Testis (tissue), 3 donors: Measurements from ENCODE around the gene COL5A1. TPM values are rescaled to one million over a fixed set of nuclear protein-coding genes. Genes with fewer than 3 reads are reported as not detected.

ENCODE experiments used
- DNase-seq: peaks from one replicate; pipeline ENCODE4 v3.0.0-alpha.2; 2019
- H3K27ac ChIP-seq, 2 donors: fragments of 200-600 bp; sonication (generic); one replicate each; pipeline ENCODE4 v1.5.1; 2019
- H3K27me3 ChIP-seq: fragments of 200-600 bp; sonication (generic); one replicate; pipeline ENCODE4 v1.5.1; 2019
- H3K36me3 ChIP-seq: fragments of 200-600 bp; sonication (generic); one replicate; pipeline ENCODE4 v1.5.1; 2017; ENCODE audit warnings: low read depth; ENCODE audit errors: missing control alignments
- H3K4me1 ChIP-seq: fragments of 200-600 bp; sonication (generic); one replicate; pipeline ENCODE4 v1.5.1; 2019
- H3K4me3 ChIP-seq, 2 donors: fragments of 200-600 bp; sonication (generic); one replicate each; pipeline ENCODE4 v1.5.1; 2017 to 2019
- H3K9me3 ChIP-seq: fragments of 200-600 bp; sonication (generic); one replicate; pipeline ENCODE4 v1.5.1; 2017
- POLR2A ChIP-seq: fragments of 450-650 bp; IDR thresholded peaks from one replicate; pipeline ENCODE4 v1.6.1; 2017; ENCODE audit warnings: antibody characterized with exemption, mild to moderate bottlenecking, moderate library complexity
- WGBS, 2 donors: methylation state at CpG; one replicate each; pipeline ENCODE4 v1.1.5; 2018; 5-methylcytosine and 5-hydroxymethylcytosine counted together
- intact Hi-C: fragments of 100-400 bp; cut with DNase I; formaldehyde crosslinking; loops from one replicate; pipeline ENCODE4 v1.15.1; 2023; ENCODE audit warnings: low total_unique reads
- polyA plus RNA-seq: library from polyadenylated mRNA; stranded (reverse); fragments of 350-450 nt; fragmentation: Illumina TruSeq; extraction: RNeasy Lipid Tissue Mini Kit (QIAGEN cat#74804); gene quantifications from one replicate; pipeline ENCODE4 v1.2.3, GENCODE V29; 2014; ENCODE audit warnings: low read depth, low replicate concordance; ENCODE audit not compliant: insufficient read depth
- total RNA-seq, 2 donors: library from RNA; depleted of rRNA; stranded (reverse); fragments of >200 nt; gene quantifications; one replicate each; pipeline ENCODE4 v1.2.3, GENCODE V29; 2016
- TF ChIP-seq, protein P1 (sequence below), 3 experiments: fragments of 450-650 bp in 2 of 3; fragments of 200-600 bp in 1 of 3; sonication (generic) in 1 of 3; IDR thresholded peaks; one replicate each; pipeline ENCODE4 v1.5.1; 2016 to 2019; ENCODE audit warnings: antibody characterized with exemption in 3 of 3, mild to moderate bottlenecking in 2 of 3, moderate library complexity in 1 of 3

The COL5A1 gene
- total and polyA plus RNA-seq, 3 donors from 2014 or later, result 18.5 to 34.3 (median 20.8) TPM

DNA sequence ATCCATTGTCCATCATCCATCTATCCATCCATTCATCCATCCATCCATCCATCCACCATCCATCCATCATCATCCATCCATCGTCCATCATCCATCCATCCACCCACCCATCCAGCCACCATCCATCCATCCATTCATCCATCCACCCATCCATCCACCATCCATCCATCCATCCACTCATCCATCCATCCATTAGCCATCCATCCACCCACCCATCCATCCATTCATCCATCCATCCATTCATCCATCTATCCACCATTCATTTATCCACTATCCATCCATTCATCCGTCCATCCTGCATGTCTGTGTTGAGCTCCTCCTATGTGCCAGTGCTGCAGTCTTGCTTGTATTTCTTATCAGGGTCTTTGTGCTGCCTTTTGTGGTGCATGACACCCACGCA, 44.2 kb downstream of the COL5A1 start:
- H3K4me1 ChIP-seq, result peaks cover 7% of the 10 kb centered on the region
- H3K9me3 ChIP-seq, result no peaks in the 10 kb centered on the region
- no peak overlapping the region for H3K4me3 ChIP-seq
- no peak overlapping the region for H3K27ac ChIP-seq
- no peaks in the 10 kb centered on the region for H3K36me3 ChIP-seq
- WGBS, 2 donors, result 91 to 92% methylated on average over 3 of the region's 3 CpGs
- no peaks in the 10 kb centered on the region for H3K27me3 ChIP-seq
- no peak for DNase-seq
- TF ChIP-seq, protein P1, sequence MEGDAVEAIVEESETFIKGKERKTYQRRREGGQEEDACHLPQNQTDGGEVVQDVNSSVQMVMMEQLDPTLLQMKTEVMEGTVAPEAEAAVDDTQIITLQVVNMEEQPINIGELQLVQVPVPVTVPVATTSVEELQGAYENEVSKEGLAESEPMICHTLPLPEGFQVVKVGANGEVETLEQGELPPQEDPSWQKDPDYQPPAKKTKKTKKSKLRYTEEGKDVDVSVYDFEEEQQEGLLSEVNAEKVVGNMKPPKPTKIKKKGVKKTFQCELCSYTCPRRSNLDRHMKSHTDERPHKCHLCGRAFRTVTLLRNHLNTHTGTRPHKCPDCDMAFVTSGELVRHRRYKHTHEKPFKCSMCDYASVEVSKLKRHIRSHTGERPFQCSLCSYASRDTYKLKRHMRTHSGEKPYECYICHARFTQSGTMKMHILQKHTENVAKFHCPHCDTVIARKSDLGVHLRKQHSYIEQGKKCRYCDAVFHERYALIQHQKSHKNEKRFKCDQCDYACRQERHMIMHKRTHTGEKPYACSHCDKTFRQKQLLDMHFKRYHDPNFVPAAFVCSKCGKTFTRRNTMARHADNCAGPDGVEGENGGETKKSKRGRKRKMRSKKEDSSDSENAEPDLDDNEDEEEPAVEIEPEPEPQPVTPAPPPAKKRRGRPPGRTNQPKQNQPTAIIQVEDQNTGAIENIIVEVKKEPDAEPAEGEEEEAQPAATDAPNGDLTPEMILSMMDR (IDR thresholded peaks at IDR 0.05), result no peak
- no peak for TF ChIP-seq POLR2A
- intact Hi-C loops, result no loop called here

DNA sequence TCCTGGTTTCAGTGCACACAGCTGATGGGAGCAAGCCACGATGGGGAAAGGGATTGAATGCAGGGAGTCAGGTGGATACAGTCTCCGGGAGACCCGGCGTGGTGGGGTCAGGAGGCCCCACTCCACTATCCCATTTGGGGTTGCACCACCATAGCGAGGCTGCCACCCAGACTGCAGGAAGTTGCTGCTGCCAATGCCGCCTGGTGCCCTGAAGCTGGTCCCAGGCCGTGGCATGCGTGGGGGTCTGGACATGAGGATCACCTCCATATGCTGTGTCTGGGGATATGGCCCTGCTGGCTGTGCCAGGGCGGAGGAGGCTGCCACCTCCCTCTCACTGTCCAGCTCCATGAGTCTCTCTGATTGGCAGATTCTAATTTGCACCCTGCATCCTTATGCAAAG, 45.3 kb downstream of the COL5A1 start:
- Histone ChIP-seq H3K4me3 (no peak overlapping the region), H3K27me3 (no peaks in the 10 kb centered on the region), H3K36me3 (no peaks in the 10 kb centered on the region), H3K4me1 (no peaks in the 10 kb centered on the region), H3K9me3 (no peaks in the 10 kb centered on the region), H3K27ac (no peak overlapping the region)
- WGBS, 2 donors, result 89 to 100% methylated on average over 2 to 9 of the region's 9 CpGs
- no peak for DNase-seq
- no peak for TF ChIP-seq POLR2A
- TF ChIP-seq, protein P1 (IDR thresholded peaks at IDR 0.05), result no peak
- intact Hi-C loops, result no loop called here

DNA sequence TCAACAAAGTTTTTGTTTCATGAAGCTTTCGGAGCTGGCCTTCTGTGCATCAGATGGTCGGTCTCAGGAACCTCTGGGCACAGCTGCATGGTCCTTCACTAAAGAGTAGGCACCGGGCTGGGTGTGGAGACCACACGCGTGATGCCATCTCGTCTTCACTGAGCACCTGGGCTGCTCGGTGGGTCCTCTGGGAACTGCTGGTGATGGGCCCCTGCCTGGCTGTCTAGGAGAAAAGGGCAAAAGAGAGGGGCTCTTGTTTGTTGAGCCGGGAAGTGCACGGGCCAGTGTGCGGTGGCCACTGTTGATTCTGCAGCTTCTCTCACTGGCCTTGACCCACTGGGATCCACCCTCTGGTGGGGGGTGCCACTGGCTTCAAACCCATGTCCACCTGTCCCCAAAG, 46.0 kb downstream of the COL5A1 start:
- no peaks in the 10 kb centered on the region for H3K4me1 ChIP-seq
- no peak overlapping the region for H3K27ac ChIP-seq
- H3K27me3 ChIP-seq, result no peaks in the 10 kb centered on the region
- WGBS, 2 donors, result 81 to 97% methylated on average over 5 to 10 of the region's 10 CpGs
- no peaks in the 10 kb centered on the region for H3K36me3 ChIP-seq
- DNase-seq, result no peak
- H3K9me3 ChIP-seq, result no peaks in the 10 kb centered on the region
- intact Hi-C loops, result no loop called here
- no peak for TF ChIP-seq POLR2A
- TF ChIP-seq, protein P1 (IDR thresholded peaks at IDR 0.05), result no peak
- H3K4me3 ChIP-seq, result no peak overlapping the region

DNA sequence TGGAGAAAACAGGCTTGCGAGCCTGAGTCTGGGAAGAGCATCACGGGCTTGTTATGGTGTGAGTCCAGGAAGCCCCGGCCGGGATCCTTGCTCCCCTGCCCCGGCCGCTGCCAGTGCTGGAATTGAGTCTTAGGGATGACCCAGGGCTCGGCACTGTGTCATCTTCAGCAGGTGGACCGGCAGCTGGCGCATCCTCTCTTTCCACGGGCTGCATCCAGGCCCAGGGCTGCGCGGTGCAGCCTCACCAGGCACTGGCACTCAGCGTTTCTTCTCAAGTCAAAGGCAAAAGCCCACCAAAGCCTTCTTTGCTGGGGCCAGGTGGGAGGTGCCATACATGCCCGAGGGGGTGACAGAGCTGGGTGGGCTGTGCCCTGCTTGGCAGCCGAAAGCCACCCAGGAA, 46.6 kb downstream of the COL5A1 start:
- DNase-seq, result no peak
- intact Hi-C loops, result no loop called here
- H3K36me3 ChIP-seq, result no peaks in the 10 kb centered on the region
- 85 to 94% methylated on average over 14 to 15 of the region's 15 CpGs for WGBS, 2 donors
- no peaks in the 10 kb centered on the region for H3K9me3 ChIP-seq
- H3K27ac ChIP-seq, result no peak overlapping the region
- no peaks in the 10 kb centered on the region for H3K4me1 ChIP-seq
- no peak overlapping the region for H3K4me3 ChIP-seq
- TF ChIP-seq POLR2A, result no peak
- TF ChIP-seq, protein P1 (IDR thresholded peaks at IDR 0.05), result no peak
- no peaks in the 10 kb centered on the region for H3K27me3 ChIP-seq

DNA sequence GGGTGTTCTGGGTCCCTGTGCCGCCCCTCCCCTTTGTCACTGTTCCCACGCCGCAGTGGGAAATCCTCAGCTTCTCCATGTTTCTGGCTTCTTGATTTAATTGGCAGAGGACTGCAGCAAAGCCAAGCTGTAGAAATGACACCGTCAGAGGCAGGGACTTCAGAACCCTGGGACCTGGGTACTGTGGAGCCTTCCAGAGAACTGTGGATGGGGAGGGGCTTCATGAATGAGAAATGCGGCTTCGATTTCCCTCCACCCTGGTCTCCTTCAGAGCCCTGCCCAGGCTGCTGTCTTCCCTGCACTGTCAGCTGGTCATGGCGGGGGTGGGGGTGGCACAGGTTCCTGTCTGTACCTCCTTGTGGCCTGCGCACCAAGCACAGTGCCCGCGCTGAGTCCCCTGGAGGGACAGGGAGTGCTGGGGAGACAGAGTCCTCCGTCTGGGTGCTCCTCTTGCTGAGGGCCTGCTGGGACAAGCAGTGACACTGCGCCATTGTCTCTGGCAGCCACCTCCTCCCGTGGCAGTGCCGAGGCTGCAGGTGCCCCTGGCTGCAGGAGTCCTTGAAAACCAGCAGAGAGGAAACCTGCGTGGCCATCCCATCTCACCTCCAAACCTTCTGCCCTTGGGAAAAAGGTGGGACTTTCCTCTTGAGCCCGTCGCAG, 47.2 kb downstream of the COL5A1 start:
- Histone ChIP-seq H3K4me3 (no peak overlapping the region), H3K4me1 (no peaks in the 10 kb centered on the region), H3K27ac (no peak overlapping the region), H3K27me3 (no peaks in the 10 kb centered on the region), H3K9me3 (no peaks in the 10 kb centered on the region), H3K36me3 (no peaks in the 10 kb centered on the region)
- intact Hi-C loops, result no loop called here
- DNase-seq, result no peak
- 82 to 90% methylated on average over 6 to 17 of the region's 17 CpGs for WGBS, 2 donors
- TF ChIP-seq POLR2A, result no peak
- TF ChIP-seq, protein P1 (IDR thresholded peaks at IDR 0.05), result no peak
